ENCODE results near the gene PSMB5.

PSMB5 gene

GRCh38 chr14:22995889-22996625 lies 38.6 kb downstream of the PSMB5 start:
- no peak overlapping the region for H3K4me3 ChIP-seq (ENCODE audit: low read length)
- H3K4me1 ChIP-seq (ENCODE audit: low read length): peaks cover 3% of the 10 kb centered on the region; the same call in 1 of the 2 replicates
- no peaks in the 10 kb centered on the region for H3K36me3 ChIP-seq (replicated peaks; ENCODE audit: low read depth, low read length)
- no peak overlapping the region for H2AFZ ChIP-seq (ENCODE audit: low read depth, low read length)
- no peak overlapping the region for H3K4me2 ChIP-seq (ENCODE audit: low read length)
- no peaks in the 10 kb centered on the region for H3K79me2 ChIP-seq (ENCODE audit: low read length)
- H3K27ac ChIP-seq (ENCODE audit: low read length): no peak overlapping the region
- no peak overlapping the region for H3K9ac ChIP-seq (ENCODE audit: low read length)
- no peaks in the 10 kb centered on the region for H3K9me3 ChIP-seq (ENCODE audit: insufficient read depth, low read length)
- TF ChIP-seq EZH2phosphoT487 (IDR thresholded peaks at IDR 0.05; ENCODE audit: low read depth): no peak
- no peak for TF ChIP-seq CTCF (IDR thresholded peaks at IDR 0.05; ENCODE audit: low read depth, low read length)
- no peaks in the 10 kb centered on the region for H3K27me3 ChIP-seq (ENCODE audit: low read depth, low read length)
- no peaks in the 10 kb centered on the region for H4K20me1 ChIP-seq (ENCODE audit: insufficient read depth, low read length)

GRCh38 chr14:22994762-22995275 lies 39.9 kb downstream of the PSMB5 start:
- no peak overlapping the region for H3K27ac ChIP-seq (ENCODE audit: low read length)
- no peaks in the 10 kb centered on the region for H3K79me2 ChIP-seq (ENCODE audit: low read length)
- no peaks in the 10 kb centered on the region for H3K27me3 ChIP-seq (ENCODE audit: low read depth, low read length)
- H3K4me1 ChIP-seq (ENCODE audit: low read length): peaks cover 3% of the 10 kb centered on the region; the same call in 1 of the 2 replicates
- no peak overlapping the region for H3K4me3 ChIP-seq (ENCODE audit: low read length)
- no peaks in the 10 kb centered on the region for H3K36me3 ChIP-seq (replicated peaks; ENCODE audit: low read depth, low read length)
- H2AFZ ChIP-seq (ENCODE audit: low read depth, low read length): 0 out of 2 replicates have a peak overlapping the region, but pooled peaks have one; percentile 52
- no peaks in the 10 kb centered on the region for H4K20me1 ChIP-seq (ENCODE audit: insufficient read depth, low read length)
- TF ChIP-seq CTCF (IDR thresholded peaks at IDR 0.05; ENCODE audit: low read depth, low read length) (peak; percentile 72), EZH2phosphoT487 (IDR thresholded peaks at IDR 0.05; ENCODE audit: low read depth) (no peak)
- H3K4me2 ChIP-seq (ENCODE audit: low read length): peak overlapping the region; percentile 58
- no peaks in the 10 kb centered on the region for H3K9me3 ChIP-seq (ENCODE audit: insufficient read depth, low read length)
- H3K9ac ChIP-seq (ENCODE audit: low read length): no peak overlapping the region

- TF ChIP-seq EZH2phosphoT487 (IDR thresholded peaks at IDR 0.05; ENCODE audit: low read depth) (no peak), CTCF (IDR thresholded peaks at IDR 0.05; ENCODE audit: low read depth, low read length) (no peak)
- H2AFZ ChIP-seq (ENCODE audit: low read depth, low read length): no peak overlapping the region
- no peak overlapping the region for H3K4me2 ChIP-seq (ENCODE audit: low read length)
- no peaks in the 10 kb centered on the region for H3K27me3 ChIP-seq (ENCODE audit: low read depth, low read length)
- H3K4me1 ChIP-seq (ENCODE audit: low read length): peaks cover 3% of the 10 kb centered on the region; the same call in 1 of the 2 replicates
- no peak overlapping the region for H3K9ac ChIP-seq (ENCODE audit: low read length)
- no peaks in the 10 kb centered on the region for H3K9me3 ChIP-seq (ENCODE audit: insufficient read depth, low read length)
- no peaks in the 10 kb centered on the region for H3K36me3 ChIP-seq (replicated peaks; ENCODE audit: low read depth, low read length)
- no peaks in the 10 kb centered on the region for H4K20me1 ChIP-seq (ENCODE audit: insufficient read depth, low read length)
- no peaks in the 10 kb centered on the region for H3K79me2 ChIP-seq (ENCODE audit: low read length)
- no peak overlapping the region for H3K27ac ChIP-seq (ENCODE audit: low read length)
- H3K4me3 ChIP-seq (ENCODE audit: low read length): no peak overlapping the region
Measured at GRCh38 chr14:22993517-22993916, 41.2 kb downstream of the PSMB5 start.

- TF ChIP-seq EZH2phosphoT487 (IDR thresholded peaks at IDR 0.05; ENCODE audit: low read depth): no peak
- Histone ChIP-seq H3K36me3 (replicated peaks; ENCODE audit: low read depth, low read length) (no peaks in the 10 kb centered on the region), H3K79me2 (ENCODE audit: low read length) (no peaks in the 10 kb centered on the region), H3K27me3 (ENCODE audit: low read depth, low read length) (no peaks in the 10 kb centered on the region), H3K27ac (ENCODE audit: low read length) (no peak overlapping the region), H3K4me3 (ENCODE audit: low read length) (no peak overlapping the region), H2AFZ (ENCODE audit: low read depth, low read length) (no peak overlapping the region), H3K9me3 (ENCODE audit: insufficient read depth, low read length) (no peaks in the 10 kb centered on the region), H3K4me1 (ENCODE audit: low read length) (peaks cover 3% of the 10 kb centered on the region; the same call in 1 of the 2 replicates), H4K20me1 (ENCODE audit: insufficient read depth, low read length) (no peaks in the 10 kb centered on the region), H3K4me2 (ENCODE audit: low read length) (no peak overlapping the region), H3K9ac (ENCODE audit: low read length) (no peak overlapping the region)
Measured at GRCh38 chr14:22991852-22992251, 42.8 kb downstream of the PSMB5 start.
